ENCODE measurements around the gene CENPF.
"Not testable (repeated sequence)": the region's sequence is repeated elsewhere in the genome, so short reads cannot be mapped to it uniquely, and the experiment has no call there.

The CENPF gene

GRCh38 chr1:214662223-214662785 lies 59.3 kb downstream of the CENPF start:
- no peak for DNase-seq

- no peak for DNase-seq
Measured at GRCh38 chr1:214664651-214665433, 61.8 kb downstream of the CENPF start.

- no peak for DNase-seq
Measured at GRCh38 chr1:214665606-214666110, 62.7 kb downstream of the CENPF start.

GRCh38 chr1:214666674-214667073 lies 63.7 kb downstream of the CENPF start:
- no peak for DNase-seq

GRCh38 chr1:214670098-214670497 lies 67.1 kb downstream of the CENPF start:
- no peak for DNase-seq

GRCh38 chr1:214673029-214673428 lies 70.0 kb downstream of the CENPF start:
- DNase-seq, result not testable (repeated sequence)

GRCh38 chr1:214673576-214673975 lies 70.6 kb downstream of the CENPF start:
- no peak for DNase-seq

- DNase-seq, result not testable (repeated sequence)
Measured at GRCh38 chr1:214675524-214675923, 72.5 kb downstream of the CENPF start.

- DNase-seq, result no peak
Measured at GRCh38 chr1:214676747-214677146, 73.8 kb downstream of the CENPF start.

GRCh38 chr1:214677945-214678344 lies 75.0 kb downstream of the CENPF start:
- DNase-seq, result no peak

GRCh38 chr1:214678386-214678785 lies 75.4 kb downstream of the CENPF start:
- no peak for DNase-seq

- DNase-seq, result no peak
Measured at GRCh38 chr1:214683621-214684020, 80.6 kb downstream of the CENPF start.

GRCh38 chr1:214685906-214686305 lies 82.9 kb downstream of the CENPF start:
- no peak for DNase-seq

- no peak for DNase-seq
Measured at GRCh38 chr1:214686497-214686896, 83.5 kb downstream of the CENPF start.

- DNase-seq, result no peak
Measured at GRCh38 chr1:214688891-214689290, 85.9 kb downstream of the CENPF start.

- no peak for DNase-seq
Measured at GRCh38 chr1:214694769-214695168, 91.8 kb downstream of the CENPF start.

GRCh38 chr1:214698559-214698958 lies 95.6 kb downstream of the CENPF start:
- no peak for DNase-seq

- no peak for DNase-seq
Measured at GRCh38 chr1:214700437-214700836, 97.4 kb downstream of the CENPF start.

- no peak for DNase-seq
Measured at GRCh38 chr1:214702556-214702955, 99.6 kb downstream of the CENPF start.

- DNase-seq, result no peak
Measured at GRCh38 chr1:214707306-214708087, 104.5 kb downstream of the CENPF start.

- no peak for DNase-seq
Measured at GRCh38 chr1:214708321-214708955, 105.4 kb downstream of the CENPF start.

- no peak for DNase-seq
Measured at GRCh38 chr1:214709241-214709640, 106.2 kb downstream of the CENPF start.

GRCh38 chr1:214712737-214713136 lies 109.7 kb downstream of the CENPF start:
- DNase-seq, result no peak

Data from NCI-H345 (cell line).